Lower leg skin (tissue), 3 donors: ENCODE data around the gene TMEM235.

Source experiments
- CTCF ChIP-seq, 3 donors: fragments of 450-650 bp; IDR thresholded peaks; one replicate each; pipeline ENCODE4 v1.5.1; 2016; ENCODE audit warnings: antibody characterized with exemption in 3 of 3, mild to moderate bottlenecking in 3 of 3, moderate library complexity in 2 of 3
- POLR2A ChIP-seq, 2 donors: fragments of 450-650 bp; IDR thresholded peaks; one replicate each; pipeline ENCODE4 v1.6.1; 2016 to 2017; ENCODE audit warnings: antibody characterized with exemption in 2 of 2, mild to moderate bottlenecking in 1 of 2, moderate library complexity in 1 of 2

- TF ChIP-seq CTCF (IDR thresholded peaks at IDR 0.05) (no peak), POLR2A (IDR thresholded peaks at IDR 0.05) (no peak)
These were observed 5.2 kb upstream of the TMEM235 start for GRCh38 chr17:78226055-78226758.
